NCI-H1694 treated with DMSO at 0.1 percent for 48 hours (cell line): Measurements from ENCODE around the gene MAP3K6.
A peak's percentile ranks its signal among the peaks of the same experiment; 100 is the strongest.
"Not testable (repeated sequence)": the region's sequence is repeated elsewhere in the genome, so short reads cannot be mapped to it uniquely, and the experiment has no call there.

Experiments used
- DNase-seq: peaks from one replicate; lab custom pipeline; 2025; lab: John Stamatoyannopoulos, UW

MAP3K6 gene

GRCh38 chr1:27366411-27367159 is at the start of gene MAP3K6:
Gene MAP3K6 (minus strand): TSS chr1:27366961. CDS start chr1:27366597, 364 bp downstream.
- DNase-seq, result peak; percentile 29

DNA sequence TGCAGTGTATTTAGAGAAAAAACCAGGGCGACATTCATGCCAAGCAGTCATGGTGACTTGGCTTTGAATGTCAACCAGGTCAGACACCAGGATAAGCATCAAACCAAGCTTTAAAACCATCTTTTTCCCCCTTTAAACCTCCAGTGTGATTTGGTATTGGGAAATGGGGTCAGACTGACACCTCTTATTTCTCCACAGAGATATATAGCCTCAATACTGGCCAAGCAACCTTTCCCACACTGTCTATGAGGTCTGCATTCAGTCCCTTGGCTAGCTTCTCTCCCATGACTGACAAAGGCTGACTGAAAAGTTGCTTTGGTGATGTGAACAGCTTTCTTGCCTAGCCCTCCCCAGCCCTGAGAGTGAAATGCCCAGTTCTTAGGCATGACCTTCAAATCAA is 47.3 kb upstream of the MAP3K6 start:
- no peak for DNase-seq

DNA sequence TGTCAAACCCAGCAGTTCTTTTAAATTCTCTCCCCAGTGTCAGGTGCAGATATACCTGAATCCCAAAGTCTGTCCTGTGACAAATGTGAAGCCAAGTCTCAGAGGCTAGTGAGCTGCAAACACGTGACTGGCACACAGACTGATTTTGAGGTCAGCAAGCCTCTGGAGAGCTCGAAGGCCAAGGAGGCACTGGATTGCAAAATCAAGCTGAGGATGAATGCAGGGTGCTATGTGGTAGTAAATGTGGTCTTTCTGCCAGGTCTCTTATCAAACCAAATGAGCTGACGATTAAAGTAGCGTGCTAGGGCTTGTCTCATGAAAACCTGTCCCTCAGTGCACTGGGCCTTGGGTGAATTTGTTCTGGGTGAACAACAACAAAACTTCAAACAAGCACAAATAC is 46.2 kb upstream of the MAP3K6 start:
- no peak for DNase-seq

DNA sequence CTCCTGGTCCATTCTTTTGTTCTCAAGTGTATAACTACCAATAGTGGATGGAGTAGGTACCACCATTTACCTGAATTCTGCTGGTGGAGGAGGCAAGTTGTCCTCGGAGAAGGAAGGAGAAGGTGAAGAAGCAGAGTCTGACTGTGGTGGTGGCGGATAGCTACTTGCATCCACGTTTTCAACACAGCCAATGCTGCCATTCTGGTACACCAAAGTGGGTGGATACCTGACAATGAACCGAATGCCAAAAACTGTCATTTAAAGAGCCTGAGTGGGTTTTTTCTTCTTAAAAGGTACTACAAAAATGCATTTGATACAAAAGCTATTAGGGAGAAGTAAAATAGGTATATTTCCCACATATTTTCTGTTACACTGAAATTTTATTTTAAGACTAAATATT is 45.7 kb upstream of the MAP3K6 start:
- no peak for DNase-seq

GRCh38 chr1:27410709-27411108 is 43.9 kb upstream of the MAP3K6 start:
- DNase-seq, result no peak

GRCh38 chr1:27409669-27410068 is 42.9 kb upstream of the MAP3K6 start:
- DNase-seq, result no peak

GRCh38 chr1:27408151-27408550 is 41.4 kb upstream of the MAP3K6 start:
- no peak for DNase-seq

DNA sequence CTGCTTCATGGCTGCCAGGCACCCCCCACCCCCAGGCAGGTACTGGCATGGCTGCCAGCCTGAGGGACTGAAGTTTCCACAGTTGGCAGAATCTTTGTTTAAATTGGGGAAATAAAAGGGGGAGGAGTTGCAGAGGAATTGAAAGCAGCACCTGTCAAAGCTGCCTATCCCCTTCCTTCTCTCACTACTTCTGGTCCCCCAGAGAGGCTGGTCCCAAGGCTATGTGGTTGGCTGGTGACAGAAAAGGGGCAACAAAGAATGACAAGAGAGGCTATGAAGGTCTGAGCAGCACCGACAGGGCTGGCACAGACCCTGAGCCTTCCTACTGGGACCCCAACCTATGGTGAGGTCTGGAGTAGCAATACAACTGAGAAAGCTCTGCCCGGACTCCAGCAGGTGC is 40.0 kb upstream of the MAP3K6 start:
- not testable (repeated sequence) for DNase-seq

- DNase-seq, result no peak
These were observed 39.6 kb upstream of the MAP3K6 start for GRCh38 chr1:27406362-27406680.

- DNase-seq, result not testable (repeated sequence)
These were observed 39.0 kb upstream of the MAP3K6 start for GRCh38 chr1:27405598-27406361.

DNA sequence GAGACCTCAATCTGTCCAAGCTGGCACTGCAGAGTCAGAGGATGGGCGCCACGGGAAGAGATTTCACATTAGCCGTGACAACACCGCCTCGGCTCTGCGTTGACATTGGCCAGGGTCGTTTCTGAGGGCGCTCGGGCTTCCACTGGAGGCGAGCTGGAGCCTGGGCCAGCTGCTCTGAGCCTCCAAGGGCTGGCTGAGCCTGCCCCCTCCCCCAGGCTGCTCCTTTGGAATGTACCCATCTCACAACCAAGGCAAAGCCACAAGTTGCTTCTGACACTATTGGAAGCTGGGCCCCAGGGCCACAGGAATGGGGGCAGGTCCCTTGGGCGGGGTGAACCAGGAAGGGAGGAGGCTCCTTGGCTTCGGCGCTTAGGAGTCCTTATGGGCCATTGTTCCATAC is 38.3 kb upstream of the MAP3K6 start:
- DNase-seq, result no peak

GRCh38 chr1:27403931-27404330 is 37.2 kb upstream of the MAP3K6 start:
- no peak for DNase-seq

- DNase-seq, result no peak
These were observed 36.4 kb upstream of the MAP3K6 start for GRCh38 chr1:27403065-27403726.

GRCh38 chr1:27402349-27402754 is 35.6 kb upstream of the MAP3K6 start:
- DNase-seq, result no peak

- no peak for DNase-seq
These were observed 34.2 kb upstream of the MAP3K6 start for GRCh38 chr1:27400963-27401341.

GRCh38 chr1:27400082-27400962 is 33.6 kb upstream of the MAP3K6 start:
- DNase-seq, result no peak

GRCh38 chr1:27399251-27400025 is 32.7 kb upstream of the MAP3K6 start:
- no peak for DNase-seq

DNA sequence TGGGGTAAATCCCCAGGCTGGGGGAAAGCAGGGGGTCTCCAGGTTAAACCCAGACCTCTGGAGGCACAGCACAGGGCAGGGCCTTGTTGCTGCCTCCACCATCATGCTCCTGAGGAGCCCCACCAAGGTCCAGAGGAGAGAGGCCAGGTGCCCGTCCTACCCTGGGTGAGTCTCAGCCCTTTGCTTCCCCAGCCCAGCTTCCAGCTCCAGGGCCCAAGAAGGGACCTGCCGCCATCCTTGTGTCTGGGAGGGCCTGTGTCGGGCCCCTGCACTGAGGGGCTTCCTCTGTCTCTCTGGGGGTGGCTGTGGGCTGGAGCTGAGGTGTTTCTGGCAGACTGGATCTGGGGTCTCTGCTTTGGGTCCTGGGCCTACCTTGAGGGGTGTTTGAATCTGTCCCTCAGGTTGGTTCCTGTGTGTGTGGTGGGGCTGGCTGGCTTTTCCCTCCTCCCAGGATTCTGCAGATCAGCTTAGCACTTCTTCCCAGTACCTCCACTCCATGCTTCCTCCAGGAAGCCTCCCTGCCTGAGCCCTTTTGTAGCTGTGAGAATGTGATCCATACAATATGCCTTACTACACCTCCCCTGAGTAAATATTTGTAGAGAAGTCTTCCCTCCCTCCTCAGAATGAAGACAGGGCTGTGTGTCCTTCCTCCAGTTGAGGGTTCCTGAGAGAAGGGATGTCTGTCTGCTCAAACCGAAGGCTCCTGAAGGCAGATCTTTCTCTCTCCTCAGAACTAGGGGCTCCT is 31.8 kb upstream of the MAP3K6 start:
- no peak for DNase-seq

- DNase-seq, result no peak
These were observed 31.0 kb upstream of the MAP3K6 start for GRCh38 chr1:27397749-27398148.

DNA sequence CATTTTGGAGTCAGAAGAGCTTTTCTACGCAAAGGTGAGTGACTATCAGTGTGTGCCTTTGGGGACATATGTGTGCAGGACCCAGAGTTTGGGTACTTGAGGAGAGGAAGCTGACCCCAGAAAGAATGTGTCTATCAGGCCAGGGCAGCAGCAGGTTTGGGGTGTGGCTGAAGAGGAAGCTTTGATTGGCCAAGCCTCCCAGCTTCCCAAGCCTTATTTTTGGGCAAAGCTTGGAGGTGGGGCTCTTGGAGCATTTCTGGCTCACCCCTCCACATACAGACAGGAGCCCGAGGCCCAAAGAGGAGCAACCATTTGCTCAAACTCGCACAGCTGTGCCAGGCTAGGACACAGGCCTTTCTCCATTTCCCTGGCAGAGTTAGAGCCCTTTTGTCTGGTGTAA is 30.3 kb upstream of the MAP3K6 start:
- DNase-seq, result no peak
